ENCODE data around the gene EML4. TPM values are rescaled to one million over a fixed set of nuclear protein-coding genes. Genes with fewer than 3 reads are reported as not detected.
A peak's percentile ranks its signal among the peaks of the same experiment; 100 is the strongest.

Gene EML4
- total RNA-seq, 1 donor from 2014 or later: 109 TPM

- H3K4me1 ChIP-seq: no peaks in the 10 kb centered on the region
- no peak for ATAC-seq
- intact Hi-C loops (cut with DNase I): no loop called here
Measured at GRCh38 chr2:42324244-42324643, 155.1 kb downstream of the EML4 start.

DNA sequence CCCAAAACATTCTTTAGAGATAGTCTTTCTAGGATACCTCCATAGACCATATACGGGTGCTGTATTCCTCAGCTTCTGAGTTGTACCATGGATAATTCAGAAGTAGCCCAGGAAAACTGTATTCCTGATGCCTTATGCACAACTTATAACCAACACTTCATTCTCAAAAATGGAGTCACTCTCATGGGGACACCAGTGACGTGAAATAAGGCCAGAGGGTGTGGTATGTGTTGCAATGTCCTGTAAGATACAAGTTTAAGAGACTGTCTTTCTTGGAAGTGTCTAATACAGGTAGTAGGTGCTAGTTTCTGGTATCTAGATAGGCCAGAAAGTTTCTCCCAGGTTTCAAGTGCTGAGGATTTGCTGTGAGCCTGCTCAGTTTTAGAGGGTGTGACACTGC lies 155.8 kb downstream of the EML4 start:
- ATAC-seq: no peak
- H3K36me3 ChIP-seq: peaks cover 70% of the 10 kb centered on the region

More at GRCh38 chr2:42324244-42324643, 155.1 kb downstream of the EML4 start:
- Histone ChIP-seq H3K36me3 (peaks cover 70% of the 10 kb centered on the region), H3K27me3 (ENCODE audit: low read depth) (no peaks in the 10 kb centered on the region), H3K4me3 (no peak overlapping the region), H3K9me3 (no peaks in the 10 kb centered on the region), H3K27ac (no peak overlapping the region)
- TF ChIP-seq CTCF (IDR thresholded peaks at IDR 0.05): no peak
- no peak for DNase-seq

GRCh38 chr2:42325609-42326008 lies 156.5 kb downstream of the EML4 start:
- ATAC-seq (no peak), DNase-seq (no peak)
- no peak for TF ChIP-seq CTCF (IDR thresholded peaks at IDR 0.05)
- Histone ChIP-seq H3K27me3 (ENCODE audit: low read depth) (no peaks in the 10 kb centered on the region), H3K4me1 (no peaks in the 10 kb centered on the region), H3K36me3 (peaks cover 75% of the 10 kb centered on the region), H3K9me3 (no peaks in the 10 kb centered on the region), H3K4me3 (no peak overlapping the region), H3K27ac (no peak overlapping the region)
- intact Hi-C loops (cut with DNase I): no loop called here

More for the DNA sequence above, 155.8 kb downstream of the EML4 start:
- DNase-seq: no peak
- Histone ChIP-seq H3K4me3 (no peak overlapping the region), H3K27me3 (ENCODE audit: low read depth) (no peaks in the 10 kb centered on the region), H3K27ac (no peak overlapping the region), H3K9me3 (no peaks in the 10 kb centered on the region), H3K4me1 (no peaks in the 10 kb centered on the region)
- intact Hi-C loops (cut with DNase I): no loop called here
- no peak for TF ChIP-seq CTCF (IDR thresholded peaks at IDR 0.05)

DNA sequence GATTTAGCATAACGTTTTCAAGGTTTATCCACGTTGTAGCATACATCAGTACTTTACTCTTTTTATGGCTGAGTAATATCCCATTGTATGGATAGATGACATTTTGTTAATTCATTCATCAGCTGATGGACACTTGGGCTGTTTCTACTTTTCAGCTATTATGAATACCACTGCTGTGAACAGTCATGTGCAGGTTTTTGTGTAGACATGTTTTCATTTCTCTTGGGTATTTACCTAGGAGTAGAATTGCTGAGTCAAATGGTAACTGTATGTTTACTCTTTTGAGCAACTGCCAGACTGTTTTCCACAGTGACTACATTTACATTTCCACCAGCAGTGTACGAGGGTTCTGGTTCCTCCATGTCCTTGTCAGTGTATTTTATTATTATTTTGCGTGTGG lies 158.0 kb downstream of the EML4 start:
- H3K4me1 ChIP-seq: no peaks in the 10 kb centered on the region
- no peak overlapping the region for H3K4me3 ChIP-seq
- intact Hi-C loops (cut with DNase I): no loop called here
- H3K27me3 ChIP-seq (ENCODE audit: low read depth): no peaks in the 10 kb centered on the region
- H3K9me3 ChIP-seq: no peaks in the 10 kb centered on the region
- peaks cover 89% of the 10 kb centered on the region for H3K36me3 ChIP-seq
- no peak for DNase-seq
- no peak for ATAC-seq
- TF ChIP-seq CTCF (IDR thresholded peaks at IDR 0.05): no peak
- no peak overlapping the region for H3K27ac ChIP-seq

GRCh38 chr2:42328148-42328833 lies 159.1 kb downstream of the EML4 start:
- Histone ChIP-seq H3K36me3 (peaks cover 89% of the 10 kb centered on the region), H3K9me3 (no peaks in the 10 kb centered on the region), H3K27me3 (ENCODE audit: low read depth) (no peaks in the 10 kb centered on the region), H3K4me1 (no peaks in the 10 kb centered on the region), H3K4me3 (no peak overlapping the region), H3K27ac (no peak overlapping the region)
- ATAC-seq: no peak
- no peak for DNase-seq
- TF ChIP-seq CTCF (IDR thresholded peaks at IDR 0.05): peak; percentile 50
- intact Hi-C loops (cut with DNase I): no loop called here
